IMR-90 (cell line): ENCODE data around the gene EXOSC9. TPM values are rescaled to one million over a fixed set of nuclear protein-coding genes. Genes with fewer than 3 reads are reported as not detected.
A peak's percentile ranks its signal among the peaks of the same experiment; 100 is the strongest.

Experiments used
- ATAC-seq: fragments of 200-7000 bp; cut with Tn5 transposase; 2 replicates; pipeline ENCODE4 v1.9.1; 2020; ENCODE audit warnings: low read depth, mild to moderate bottlenecking, moderate library complexity
- Bru-seq: library from RNA; stranded (reverse); fragments of 400-500 nt; gene quantifications from one replicate; lab custom pipeline; 2021; lab: Mats Ljungman, UMichigan
- BruChase-seq, 2 experiments: library from RNA; stranded (reverse); fragments of 400-500 nt; gene quantifications; one replicate each; lab custom pipeline; 2021; lab: Mats Ljungman, UMichigan
- BruUV-seq: library from RNA; stranded (reverse); fragments of 400-500 nt; replicated peaks from 2 replicates; lab custom pipeline; 2021; lab: Mats Ljungman, UMichigan
- CTCF ChIA-PET: fragments of 300-600 bp; formaldehyde crosslinking; extraction: SDS; loops from one replicate; lab custom pipeline; 2021; ENCODE audit warnings: antibody characterized with exemption; lab: Yijun Ruan, JAX
- POLR2A ChIA-PET: fragments of 300-600 bp; sonication (Branson Sonifier 250); formaldehyde crosslinking; loops from one replicate; lab custom pipeline; 2022; ENCODE audit warnings: antibody characterized with exemption; ENCODE audit not compliant: unreplicated experiment; lab: Charles Lee
- DNase-seq: peaks from one replicate; pipeline ENCODE4 v3.0.0; 2013
- H2AFZ ChIP-seq: replicated peaks from 2 replicates; pipeline ENCODE3; 2013; ENCODE audit warnings: low read length, mild to moderate bottlenecking; ENCODE audit not compliant: poor library complexity
- H2AK5ac ChIP-seq: 2 replicates; pipeline ENCODE4 v1.6.1; 2013; ENCODE audit warnings: low read depth, low read length, inconsistent platforms
- H2AK9ac ChIP-seq: replicated peaks from 2 replicates; pipeline ENCODE3; 2013; ENCODE audit warnings: mild to moderate bottlenecking, low read depth, low read length, moderate library complexity; ENCODE audit not compliant: poor library complexity
- H2BK120ac ChIP-seq: 2 replicates; pipeline ENCODE4 v1.6.1; 2013; ENCODE audit warnings: low read depth, low read length, inconsistent platforms
- H2BK15ac ChIP-seq: 3 replicates; pipeline ENCODE4 v1.6.1; 2013; ENCODE audit warnings: low read depth, low read length, inconsistent platforms
- H2BK20ac ChIP-seq: 2 replicates; pipeline ENCODE4 v1.6.1; 2013; ENCODE audit warnings: low read depth, mild to moderate bottlenecking, inconsistent platforms, low read length, moderate library complexity
- H2BK5ac ChIP-seq: 2 replicates; pipeline ENCODE4 v1.6.1; 2013; ENCODE audit warnings: mild to moderate bottlenecking, low read depth, low read length, inconsistent platforms; ENCODE audit not compliant: poor library complexity, severe bottlenecking
- H3K14ac ChIP-seq: replicated peaks from 2 replicates; pipeline ENCODE4 v1.6.1; 2013; ENCODE audit warnings: low read depth, low read length, inconsistent platforms
- H3K18ac ChIP-seq: 2 replicates; pipeline ENCODE4 v1.6.1; 2013; ENCODE audit warnings: low read depth, low read length, control low read depth
- H3K23ac ChIP-seq: 2 replicates; pipeline ENCODE4 v1.6.1; 2013; ENCODE audit warnings: low read depth, low read length, inconsistent platforms
- H3K27ac ChIP-seq: 2 replicates; pipeline ENCODE4 v1.5.1; 2013; ENCODE audit warnings: mild to moderate bottlenecking, control low read depth, low read length; ENCODE audit not compliant: insufficient read depth
- H3K27me3 ChIP-seq: 2 replicates; pipeline ENCODE4 v1.6.1; 2013; ENCODE audit warnings: low read length; ENCODE audit not compliant: control insufficient read depth, insufficient read depth
- H3K36me3 ChIP-seq: 2 replicates; pipeline ENCODE4 v1.6.1; 2013; ENCODE audit warnings: low read length, mixed read lengths; ENCODE audit not compliant: control insufficient read depth, insufficient read depth
- H3K4ac ChIP-seq: 2 replicates; pipeline ENCODE4 v1.6.1; 2013; ENCODE audit warnings: low read depth, low read length, inconsistent platforms
- H3K4me1 ChIP-seq: 2 replicates; pipeline ENCODE4 v1.6.1; 2013; ENCODE audit warnings: low read length, mixed read lengths; ENCODE audit not compliant: control insufficient read depth, insufficient read depth
- H3K4me2 ChIP-seq: 2 replicates; pipeline ENCODE4 v1.6.1; 2013; ENCODE audit warnings: low read depth, mild to moderate bottlenecking, control low read depth, low read length, moderate library complexity
- H3K4me3 ChIP-seq: 2 replicates; pipeline ENCODE4 v1.5.1; 2013; ENCODE audit warnings: low read depth, mild to moderate bottlenecking, control low read depth, low read length, moderate library complexity; ENCODE audit not compliant: insufficient read depth
- H3K56ac ChIP-seq: 2 replicates; pipeline ENCODE4 v1.6.1; 2013; ENCODE audit warnings: low read length, inconsistent platforms; ENCODE audit not compliant: insufficient read depth; ENCODE audit errors: extremely low read depth
- H3K79me1 ChIP-seq, 2 experiments: 2 replicates each; pipeline ENCODE4 v1.6.1; 2013; ENCODE audit warnings: low read length in 2 of 2, inconsistent platforms in 1 of 2, low read depth in 1 of 2
- H3K9ac ChIP-seq: 2 replicates; pipeline ENCODE4 v1.6.1; 2013; ENCODE audit warnings: low read depth, low read length, control low read depth
- H3K9me1 ChIP-seq: 2 replicates; pipeline ENCODE4 v1.6.1; 2013; ENCODE audit warnings: low read length, inconsistent platforms; ENCODE audit not compliant: insufficient read depth
- H3K9me3 ChIP-seq: 2 replicates; pipeline ENCODE4 v1.6.1; 2013; ENCODE audit warnings: low read length; ENCODE audit not compliant: control insufficient read depth, insufficient read depth
- H4K20me1 ChIP-seq: 2 replicates; pipeline ENCODE4 v1.6.1; 2013; ENCODE audit warnings: low read length, inconsistent platforms; ENCODE audit not compliant: insufficient read depth
- H4K5ac ChIP-seq: 2 replicates; pipeline ENCODE4 v1.6.1; 2013; ENCODE audit warnings: mild to moderate bottlenecking, low read depth, low read length, control low read depth
- H4K8ac ChIP-seq, 2 experiments: 2 replicates each; pipeline ENCODE4 v1.6.1; 2013; ENCODE audit warnings: low read depth in 2 of 2, low read length in 2 of 2, control low read depth in 1 of 2, inconsistent platforms in 1 of 2
- H4K91ac ChIP-seq: 2 replicates; pipeline ENCODE4 v1.6.1; 2013; ENCODE audit warnings: low read depth, low read length, inconsistent platforms; ENCODE audit not compliant: insufficient read depth
- BHLHE40 ChIP-seq: fragments of 150-350 bp; IDR thresholded peaks from 2 replicates; pipeline ENCODE4 v1.6.1; 2016; ENCODE audit warnings: mild to moderate bottlenecking, low read depth, low read length
- CEBPB ChIP-seq: IDR thresholded peaks from 2 replicates; pipeline ENCODE4 v1.6.1; 2012; ENCODE audit warnings: low read depth, low read length, improper control_type of control experiment
- CHD1 ChIP-seq: IDR thresholded peaks from 2 replicates; pipeline ENCODE4 v1.6.1; 2012; ENCODE audit warnings: low read depth, low read length, improper control_type of control experiment
- MAFK ChIP-seq: IDR thresholded peaks from 2 replicates; pipeline ENCODE4 v1.6.1; 2012; ENCODE audit warnings: low read depth, low read length, improper control_type of control experiment
- MAZ ChIP-seq: IDR thresholded peaks from 2 replicates; pipeline ENCODE4 v1.6.1; 2012; ENCODE audit warnings: low read depth, mild to moderate bottlenecking, low read length, improper control_type of control experiment, moderate library complexity, borderline replicate concordance
- MXI1 ChIP-seq: IDR thresholded peaks from 2 replicates; pipeline ENCODE4 v1.6.1; 2012; ENCODE audit warnings: low read depth, mild to moderate bottlenecking, low read length, moderate library complexity, borderline replicate concordance
- NFE2L2 ChIP-seq: fragments of 150-350 bp; IDR thresholded peaks from 2 replicates; pipeline ENCODE4 v1.6.1; 2016; ENCODE audit warnings: low read depth, mild to moderate bottlenecking, low read length
- RCOR1 ChIP-seq: IDR thresholded peaks from 2 replicates; pipeline ENCODE4 v1.6.1; 2012; ENCODE audit warnings: mild to moderate bottlenecking, low read length, improper control_type of control experiment; ENCODE audit not compliant: insufficient replicate concordance
- SMC3 ChIP-seq: fragments of 150-350 bp; IDR thresholded peaks from 2 replicates; pipeline ENCODE4 v1.6.1; 2016; ENCODE audit warnings: low read depth, mild to moderate bottlenecking, antibody characterized with exemption, low read length, moderate library complexity
- WGBS, 2 experiments: methylation state at CpG; one replicate each; pipeline versions ENCODE4 v1.1.5 to v1.1.7; 2013; ENCODE audit warnings: missing lambda C conversion rate in 2 of 2; ENCODE audit not compliant: insufficient read length in 1 of 2; ENCODE audit errors: extremely low coverage in 2 of 2; 5-methylcytosine and 5-hydroxymethylcytosine counted together
- dilution Hi-C: fragments of 300-500 bp; cut with HindIII; formaldehyde crosslinking; loops from one replicate; pipeline ENCODE4 v1.14.3; 2018; ENCODE audit warnings: low sequenced_read_pairs; ENCODE audit not compliant: unreplicated experiment
- in situ Hi-C: fragments of 300-500 bp; cut with MboI; formaldehyde crosslinking; loops from 3 replicates; pipeline ENCODE4 v1.14.3; 2019; ENCODE audit warnings: low sequenced_read_pairs, inconsistent platforms, mixed read lengths
- intact Hi-C: fragments of 100-400 bp; cut with micrococcal nuclease; formaldehyde crosslinking; loops from 2 replicates; pipeline ENCODE4 v1.10.0; 2022
- long read RNA-seq: library from polyadenylated mRNA; unstranded; transcript quantifications from one replicate; pipeline ENCODE4 v2.0.0, GENCODE V29; 2021; ENCODE audit not compliant: unreplicated experiment
- polyA plus RNA-seq, 3 experiments: library from polyadenylated mRNA; depleted of rRNA; stranded (reverse); fragments of >200 nt; gene quantifications; 2 replicates each; pipeline ENCODE4 v1.2.3, GENCODE V29; 2012; ENCODE audit warnings: low replicate concordance in 1 of 3
- total RNA-seq: library from RNA; depleted of rRNA; stranded (reverse); fragments of >200 nt; gene quantifications from 2 replicates; pipeline ENCODE4 v1.2.3, GENCODE V29; 2012; rRNA removed
- TF ChIP-seq, protein P1 (sequence below): fragments of 150-350 bp; IDR thresholded peaks from 2 replicates; pipeline ENCODE4 v1.6.1; 2016; ENCODE audit warnings: low read depth, mild to moderate bottlenecking, low read length, moderate library complexity, borderline replicate concordance
- TF ChIP-seq, protein P2 (sequence below): fragments of 150-350 bp; IDR thresholded peaks from 2 replicates; pipeline ENCODE4 v1.6.1; 2017; ENCODE audit warnings: mild to moderate bottlenecking, antibody characterized with exemption, low read length, low read depth

EXOSC9 gene, protein sequence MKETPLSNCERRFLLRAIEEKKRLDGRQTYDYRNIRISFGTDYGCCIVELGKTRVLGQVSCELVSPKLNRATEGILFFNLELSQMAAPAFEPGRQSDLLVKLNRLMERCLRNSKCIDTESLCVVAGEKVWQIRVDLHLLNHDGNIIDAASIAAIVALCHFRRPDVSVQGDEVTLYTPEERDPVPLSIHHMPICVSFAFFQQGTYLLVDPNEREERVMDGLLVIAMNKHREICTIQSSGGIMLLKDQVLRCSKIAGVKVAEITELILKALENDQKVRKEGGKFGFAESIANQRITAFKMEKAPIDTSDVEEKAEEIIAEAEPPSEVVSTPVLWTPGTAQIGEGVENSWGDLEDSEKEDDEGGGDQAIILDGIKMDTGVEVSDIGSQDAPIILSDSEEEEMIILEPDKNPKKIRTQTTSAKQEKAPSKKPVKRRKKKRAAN
- 47.5 and 85.8 TPM in 2 replicates for total RNA-seq
- polyA plus RNA-seq (2012; rRNA removed): 27.3 and 34.7 TPM in 2 replicates
- 3.8 and 4.3 TPM in 2 replicates for polyA plus RNA-seq (2012; cell fraction: cytosol; rRNA removed)
- polyA plus RNA-seq (2012; cell fraction: nucleus; rRNA removed; ENCODE audit: low replicate concordance): 5.7 and 33.2 TPM in 2 replicates
- percentile 73 among the genes with signal in this experiment for Bru-seq, nascent RNA
- BruChase-seq, experiment 1, labeled RNA remaining after a 6-hour chase: percentile 66 among the genes with signal in this experiment
- BruChase-seq, experiment 2, labeled RNA remaining after a 2-hour chase: percentile 65 among the genes with signal in this experiment
- long read RNA-seq, transcript EXOSC9-201 (12 exons, 1,481 nt): major isoform, 10 of 15 reads
- long read RNA-seq, partial matches to known transcripts: 1 of 15 reads
- long read RNA-seq, other reads (novel, unspliced or antisense): 2 of 15 reads

DNA sequence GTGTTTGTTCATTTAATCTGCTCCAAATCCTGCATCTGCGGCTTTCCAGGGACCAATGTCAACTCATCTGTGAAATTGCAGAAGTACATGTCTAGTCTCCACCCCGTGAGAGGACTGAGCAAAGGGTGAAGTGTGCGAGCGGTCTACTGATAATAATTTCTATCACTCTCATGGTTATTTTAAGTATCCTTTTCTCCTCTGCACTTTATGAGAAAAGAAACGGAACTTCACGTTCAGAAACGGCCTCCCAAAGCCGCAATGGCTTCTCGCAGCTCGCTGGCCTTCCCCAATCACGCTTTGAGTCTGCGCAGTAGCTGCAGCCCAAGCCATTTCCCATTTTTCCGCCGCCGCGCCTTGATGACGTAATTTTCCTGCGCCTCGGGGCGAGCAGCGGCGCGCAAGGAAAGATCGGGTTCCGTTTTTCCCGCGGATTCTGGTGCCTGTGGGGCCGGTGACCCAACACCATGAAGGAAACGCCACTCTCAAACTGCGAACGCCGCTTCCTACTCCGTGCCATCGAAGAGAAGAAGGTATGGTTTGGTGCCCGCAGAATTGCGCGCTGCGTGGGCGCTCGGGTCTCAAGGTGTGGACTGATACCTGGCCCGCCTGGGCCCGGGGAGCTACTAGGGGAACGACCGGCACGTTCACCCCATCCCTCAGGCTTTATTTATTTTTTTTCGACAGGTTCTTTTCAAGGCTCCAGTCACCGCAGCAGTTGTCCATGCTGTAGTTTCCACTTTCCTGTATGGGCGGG lies at the start of gene EXOSC9:
Gene EXOSC9, plus strand, starts transcription at position 363 of the 754 bp plus-strand sequence. Its CDS starts 102 bp downstream, at position 465.
- intact Hi-C loops: loop anchor here (5.0 kb wide), 1 partner anchor 119 kb away; no protein-coding TSS in a partner anchor
- dilution Hi-C loops: no loop called here
- Histone ChIP-seq H2BK5ac (peak within 1 kb of the TSS; percentile 91), H3K36me3 (peaks cover 10% of the 10 kb centered on the region), H3K27ac (peak within 1 kb of the TSS; percentile 89), H3K14ac (peak within 1 kb of the TSS; percentile 98), H3K9me1 (0 out of 2 replicates have a peak, but pooled peaks cover 2% of the 10 kb centered on the region), H4K91ac (peak within 1 kb of the TSS; percentile 89), H2AK5ac (peak within 1 kb of the TSS; percentile 38), H3K4me3 (peak within 1 kb of the TSS; percentile 67), H3K23ac (peak within 1 kb of the TSS; percentile 94), H3K4me1 (peaks cover 2% of the 10 kb centered on the region; the same call in 1 of the 2 replicates), H3K56ac (peak within 1 kb of the TSS; percentile 94), H3K9ac (peak within 1 kb of the TSS; percentile 94), H2BK120ac (peak within 1 kb of the TSS; percentile 79), H3K9me3 (no peaks in the 10 kb centered on the region), H2BK20ac (peak within 1 kb of the TSS; percentile 72), H3K4ac (peak within 1 kb of the TSS; percentile 92), H4K5ac (peak within 1 kb of the TSS; percentile 94), H3K18ac (peak within 1 kb of the TSS; percentile 80), H4K20me1 (no peaks in the 10 kb centered on the region), H3K79me1 (peaks cover 14 to 18% of the 10 kb centered on the region in 2 experiments; a peak in 3 of 4 replicates), H2AK9ac (peak within 1 kb of the TSS; percentile 67), H3K27me3 (no peaks in the 10 kb centered on the region), H2AFZ (peak within 1 kb of the TSS; percentile 97), H3K4me2 (peak within 1 kb of the TSS; percentile 89), H4K8ac (peak within 1 kb of the TSS; percentile 98 to 99), H2BK15ac (peak within 1 kb of the TSS; percentile 91; the same call in 2 of the 3 replicates)
- TSS peak; percentile 75 for BruUV-seq
- ATAC-seq: peak; percentile 93
- 1% methylated on average over 27 of the region's 48 CpGs; no CpG with 5 or more reads in 1 of the 2 experiments for WGBS, 2 experiments
- ChIA-PET CTCF (no interaction called here), POLR2A (no interaction called here)
- in situ Hi-C loops: loop anchor here (10.0 kb wide), 1 partner anchor 116 kb away; no protein-coding TSS in a partner anchor
- DNase-seq: peak; percentile 94
- TF ChIP-seq MXI1 (peak; percentile 81), MAFK (no peak), CHD1 (no peak), MAZ (no peak; the same call in 1 of the 2 replicates), RCOR1 (no peak), NFE2L2 (no peak), CEBPB (peak; percentile 86), BHLHE40 (no peak), SMC3 (no peak)
- TF ChIP-seq, protein P1, sequence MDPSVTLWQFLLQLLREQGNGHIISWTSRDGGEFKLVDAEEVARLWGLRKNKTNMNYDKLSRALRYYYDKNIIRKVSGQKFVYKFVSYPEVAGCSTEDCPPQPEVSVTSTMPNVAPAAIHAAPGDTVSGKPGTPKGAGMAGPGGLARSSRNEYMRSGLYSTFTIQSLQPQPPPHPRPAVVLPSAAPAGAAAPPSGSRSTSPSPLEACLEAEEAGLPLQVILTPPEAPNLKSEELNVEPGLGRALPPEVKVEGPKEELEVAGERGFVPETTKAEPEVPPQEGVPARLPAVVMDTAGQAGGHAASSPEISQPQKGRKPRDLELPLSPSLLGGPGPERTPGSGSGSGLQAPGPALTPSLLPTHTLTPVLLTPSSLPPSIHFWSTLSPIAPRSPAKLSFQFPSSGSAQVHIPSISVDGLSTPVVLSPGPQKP: no peak
- TF ChIP-seq, protein P2, sequence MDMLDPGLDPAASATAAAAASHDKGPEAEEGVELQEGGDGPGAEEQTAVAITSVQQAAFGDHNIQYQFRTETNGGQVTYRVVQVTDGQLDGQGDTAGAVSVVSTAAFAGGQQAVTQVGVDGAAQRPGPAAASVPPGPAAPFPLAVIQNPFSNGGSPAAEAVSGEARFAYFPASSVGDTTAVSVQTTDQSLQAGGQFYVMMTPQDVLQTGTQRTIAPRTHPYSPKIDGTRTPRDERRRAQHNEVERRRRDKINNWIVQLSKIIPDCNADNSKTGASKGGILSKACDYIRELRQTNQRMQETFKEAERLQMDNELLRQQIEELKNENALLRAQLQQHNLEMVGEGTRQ: peak; percentile 23; the same call in 1 of the 2 replicates
